A549 (cell line): ENCODE measurements around the gene CMC2. TPM values are rescaled to one million over a fixed set of nuclear protein-coding genes. Genes with fewer than 3 reads are reported as not detected.

Source experiments
- ATAC-seq, 2 experiments: fragments of 200-7000 bp in 1 of 2; fragments of >200 bp in 1 of 2; cut with Nextera tagmentation in 1 of 2; cut with Tn5 transposase in 1 of 2; 3 replicates each; pipeline versions ENCODE4 v1.8.0 to v1.9.1; 2018 to 2020; ENCODE audit warnings: mild to moderate bottlenecking in 1 of 2, moderate library complexity in 1 of 2
- CTCF ChIA-PET: fragments of 300-600 bp; sonication (Branson Sonifier 250); formaldehyde crosslinking; extraction: SDS; loops from one replicate; lab custom pipeline; 2021; ENCODE audit warnings: antibody characterized with exemption, inconsistent platforms; lab: Yijun Ruan, JAX
- POLR2A ChIA-PET: fragments of 350-600 bp; formaldehyde crosslinking; extraction: SDS; loops from one replicate; lab custom pipeline; 2021; ENCODE audit warnings: antibody characterized with exemption, inconsistent platforms; lab: Yijun Ruan, JAX
- DNase-seq, 2 experiments: peaks; one replicate each; pipeline versions ENCODE4 v3.0.0 to v3.0.0-alpha.2; 2011 to 2016; ENCODE audit warnings: low read depth in 1 of 2, low spot score in 1 of 2
- FAIRE-seq: peaks from 2 replicates; lab custom pipeline; 2011; peaks lifted over from hg19 to GRCh38; lab: Jason Lieb, UNC
- H3K27ac ChIP-seq, 2 experiments: fragments of >200 bp; sonication (Bioruptor Twin); formaldehyde crosslinking; 3 replicates each; pipeline ENCODE4 v1.5.1; 2016 to 2017
- H3K4me1 ChIP-seq: fragments of >200 bp; sonication (Bioruptor Twin); formaldehyde crosslinking; 3 replicates; pipeline ENCODE4 v1.6.1; 2016
- H3K4me2 ChIP-seq: fragments of >200 bp; sonication (Bioruptor Twin); formaldehyde crosslinking; 3 replicates; pipeline ENCODE4 v1.6.1; 2016
- H3K4me3 ChIP-seq: fragments of >200 bp; sonication (Bioruptor Twin); formaldehyde crosslinking; 3 replicates; pipeline ENCODE4 v1.5.1; 2016
- H3K9me3 ChIP-seq: fragments of >200 bp; sonication (Bioruptor Twin); formaldehyde crosslinking; 3 replicates; pipeline ENCODE4 v1.6.1; 2016
- ATOH8 ChIP-seq: fragments of 250-450 bp; sonication (Bioruptor Pico); IDR thresholded peaks from 2 replicates; pipeline ENCODE4 v1.5.0; 2020; ENCODE audit warnings: low read depth, mild to moderate bottlenecking, moderate library complexity
- BCL3 ChIP-seq: fragments of >200 bp; sonication (Bioruptor Twin); formaldehyde crosslinking; IDR thresholded peaks from 3 replicates; pipeline ENCODE4 v1.6.1; 2016
- CBX8 ChIP-seq: fragments of 200-600 bp; sonication (generic); IDR thresholded peaks from 2 replicates; pipeline ENCODE4 v1.6.1; 2016
- CEBPB ChIP-seq, 2 experiments: fragments of >200 bp in 1 of 2; sonication (Bioruptor Twin) in 1 of 2; formaldehyde crosslinking in 1 of 2; IDR thresholded peaks; 2 replicates each; pipeline ENCODE4 v1.6.1; 2012 to 2016
- CHD2 ChIP-seq: fragments of 150-350 bp; IDR thresholded peaks from 2 replicates; pipeline ENCODE4 v1.6.1; 2014; ENCODE audit warnings: low read length; ENCODE audit not compliant: partially characterized antibody
- CHD4 ChIP-seq: fragments of 200-600 bp; sonication (generic); IDR thresholded peaks from 2 replicates; pipeline ENCODE4 v1.6.1; 2016; ENCODE audit warnings: antibody characterized with exemption, mild to moderate bottlenecking, borderline replicate concordance
- EHF ChIP-seq: fragments of 250-450 bp; sonication (Bioruptor Pico); IDR thresholded peaks from 2 replicates; pipeline ENCODE4 v1.5.0; 2020; ENCODE audit warnings: mild to moderate bottlenecking
- FOSB ChIP-seq: fragments of 250-450 bp; sonication (Bioruptor Pico); IDR thresholded peaks from 2 replicates; pipeline ENCODE4 v1.5.0; 2020; ENCODE audit warnings: mild to moderate bottlenecking, moderate library complexity
- FOSL2 ChIP-seq, 2 experiments: fragments of 450-650 bp in 1 of 2; fragments of >200 bp in 1 of 2; sonication (Bioruptor Twin) in 1 of 2; formaldehyde crosslinking; IDR thresholded peaks; 2 replicates each; pipeline versions ENCODE4 v1.5.0 to v1.6.1; 2016 to 2020; ENCODE audit warnings: mild to moderate bottlenecking in 1 of 2, moderate library complexity in 1 of 2
- GATA3 ChIP-seq: IDR thresholded peaks from 2 replicates; pipeline ENCODE4 v1.6.1; 2012; ENCODE audit warnings: borderline replicate concordance
- HDAC2 ChIP-seq: fragments of 200-600 bp; sonication (generic); IDR thresholded peaks from 2 replicates; pipeline ENCODE4 v1.6.1; 2016
- HES2 ChIP-seq: fragments of >200 bp; sonication (Bioruptor Twin); formaldehyde crosslinking; IDR thresholded peaks from 2 replicates; pipeline ENCODE4 v1.6.1; 2016
- HEYL ChIP-seq: fragments of 250-450 bp; sonication (Bioruptor Pico); IDR thresholded peaks from 2 replicates; pipeline ENCODE4 v1.8.0; 2021; ENCODE audit warnings: mild to moderate bottlenecking, moderate library complexity
- HOXA7 ChIP-seq: fragments of 250-450 bp; sonication (Bioruptor Pico); IDR thresholded peaks from 2 replicates; pipeline ENCODE4 v1.5.0; 2020; ENCODE audit warnings: mild to moderate bottlenecking, moderate library complexity
- KDM5A ChIP-seq: fragments of 200-600 bp; sonication (generic); IDR thresholded peaks from 2 replicates; pipeline ENCODE4 v1.6.1; 2016; ENCODE audit warnings: antibody characterized with exemption, mild to moderate bottlenecking
- MAX ChIP-seq: IDR thresholded peaks from 2 replicates; pipeline ENCODE4 v1.6.1; 2012
- NPAS2 ChIP-seq: fragments of 250-450 bp; sonication (Bioruptor Pico); IDR thresholded peaks from 2 replicates; pipeline ENCODE4 v1.8.0; 2022; ENCODE audit warnings: mild to moderate bottlenecking, moderate library complexity, borderline replicate concordance
- NR3C1 ChIP-seq: fragments of >200 bp; sonication (Bioruptor Twin); formaldehyde crosslinking; IDR thresholded peaks from 3 replicates; pipeline ENCODE4 v1.6.1; 2017
- PHF8 ChIP-seq: fragments of 200-600 bp; sonication (generic); IDR thresholded peaks from 2 replicates; pipeline ENCODE4 v1.6.1; 2016; ENCODE audit warnings: low read depth, mild to moderate bottlenecking, antibody characterized with exemption, moderate library complexity, borderline replicate concordance
- RNF2 ChIP-seq: fragments of 200-600 bp; sonication (generic); IDR thresholded peaks from 2 replicates; pipeline ENCODE4 v1.6.1; 2016; ENCODE audit warnings: low read depth, mild to moderate bottlenecking, antibody characterized with exemption, moderate library complexity, borderline replicate concordance
- TFCP2L1 ChIP-seq: fragments of 250-450 bp; sonication (Bioruptor Pico); IDR thresholded peaks from 2 replicates; pipeline ENCODE4 v1.5.0; 2021; ENCODE audit warnings: mild to moderate bottlenecking
- TP53 ChIP-seq: fragments of 250-450 bp; sonication (Bioruptor Pico); IDR thresholded peaks from 2 replicates; pipeline ENCODE4 v1.5.0; 2021; ENCODE audit warnings: mild to moderate bottlenecking, moderate library complexity
- ZC3H11A ChIP-seq: fragments of 450-650 bp; IDR thresholded peaks from 2 replicates; pipeline ENCODE4 v1.6.1; 2014; ENCODE audit warnings: antibody characterized with exemption, mild to moderate bottlenecking
- ZFP36 ChIP-seq: fragments of 450-650 bp; IDR thresholded peaks from 2 replicates; pipeline ENCODE4 v1.6.1; 2014; ENCODE audit warnings: borderline replicate concordance; ENCODE audit not compliant: partially characterized antibody
- ZSCAN20 ChIP-seq: fragments of 250-450 bp; sonication (Bioruptor Pico); IDR thresholded peaks from 2 replicates; pipeline ENCODE4 v1.8.0; 2022; ENCODE audit warnings: mild to moderate bottlenecking, moderate library complexity
- WGBS: methylation state at CpG from one replicate; pipeline ENCODE4 v1.1.6; 2017; ENCODE audit errors: missing lambda C conversion rate; 5-methylcytosine and 5-hydroxymethylcytosine counted together
- polyA plus RNA-seq, 4 experiments: library from polyadenylated mRNA; depleted of rRNA in 3 of 4; stranded (reverse); fragments of >200 nt; fragmentation: RNase III in 1 of 4; extraction: RNeasy Plus Mini Kit Qiagen cat#74134 plus additional on column Dnase treatment in 1 of 4; gene quantifications; 2 replicates in 3 of 4; 3 replicates in 1 of 4; pipeline ENCODE4 v1.2.3, GENCODE V29; 2011 to 2017

CMC2 gene
- polyA plus RNA-seq, 2 of the 4 experiments (the other 2 are of a cell fraction) = 143 to 207 TPM

- H3K27ac ChIP-seq = no peak overlapping the region
- no peak overlapping the region for H3K4me2 ChIP-seq
- no peaks in the 10 kb centered on the region for H3K9me3 ChIP-seq
- POLR2A ChIA-PET = no interaction called here
- H3K4me3 ChIP-seq = no peak overlapping the region
- H3K4me1 ChIP-seq = peaks cover 20% of the 10 kb centered on the region
- no peak for FAIRE-seq
- TF ChIP-seq RNF2 = no peak
- no peak for TF ChIP-seq ATOH8 (CRISPR knock-in tag)
- TF ChIP-seq HOXA7 = no peak
- no peak for TF ChIP-seq NPAS2 (CRISPR knock-in tag)
- TF ChIP-seq PHF8 = no peak
- TF ChIP-seq KDM5A = no peak
- TF ChIP-seq CEBPB (IDR thresholded peaks at IDR 0.05) = no peak
- CTCF ChIA-PET = interaction anchor here (0.7 to 1.5 kb wide), 4 partner anchors 12 to 33 kb away, joined by 3 to 5 read pairs (median 3); no protein-coding TSS in a partner anchor
- DNase-seq = no peak
- no peak for ATAC-seq
- WGBS = 84% methylated on average over 2 of the region's 2 CpGs
Measured at GRCh38 chr16:80971819-80972218, 34.9 kb downstream of the CMC2 start.

- FAIRE-seq = no peak
- CTCF ChIA-PET = no interaction called here
- Histone ChIP-seq H3K4me3 (no peak overlapping the region), H3K9me3 (no peaks in the 10 kb centered on the region), H3K4me1 (peaks cover 20% of the 10 kb centered on the region), H3K27ac (peak overlapping the region; percentile 21 to 61; a peak in 5 of 6 replicates), H3K4me2 (peak overlapping the region; percentile 57)
- no peak for DNase-seq
- TF ChIP-seq TP53 (CRISPR knock-in tag) (no peak), GATA3 (no peak)
- 79% methylated on average over 3 of the region's 3 CpGs for WGBS
- peak; percentile 54 to 55; a peak in 5 of 6 replicates for ATAC-seq
- POLR2A ChIA-PET = no interaction called here
Measured at GRCh38 chr16:80969114-80969484, 37.6 kb downstream of the CMC2 start.

- Histone ChIP-seq H3K4me2 (peak overlapping the region; percentile 57), H3K27ac (peak overlapping the region; percentile 10 to 61; a peak in 4 of 6 replicates), H3K4me1 (peaks cover 20% of the 10 kb centered on the region), H3K4me3 (no peak overlapping the region), H3K9me3 (no peaks in the 10 kb centered on the region)
- ChIA-PET CTCF (interaction anchor here (1.2 kb wide), 1 partner anchor 36 kb away, joined by 4 read pairs; no protein-coding TSS in a partner anchor), POLR2A (no interaction called here)
- TF ChIP-seq ZC3H11A (no peak), FOSL2 (IDR thresholded peaks at IDR 0.05) (no peak), FOSL2 (CRISPR knock-in tag; IDR thresholded peaks at IDR 0.05) (peak; percentile 58)
- no peak for FAIRE-seq
- ATAC-seq = peak; percentile 90
- WGBS = 67% methylated on average over 4 of the region's 4 CpGs
- peak; percentile 20 to 66 for DNase-seq
Measured at GRCh38 chr16:80968386-80969113, 38.1 kb downstream of the CMC2 start.

GRCh38 chr16:80966617-80967016, 40.1 kb downstream of the CMC2 start:
- ATAC-seq (no peak), FAIRE-seq (no peak), DNase-seq (no peak)
- Histone ChIP-seq H3K4me2 (no peak overlapping the region), H3K27ac (no peak overlapping the region), H3K9me3 (no peaks in the 10 kb centered on the region), H3K4me1 (peaks cover 20% of the 10 kb centered on the region), H3K4me3 (no peak overlapping the region)
- WGBS = 78% methylated on average over 4 of the region's 4 CpGs
- no peak for TF ChIP-seq CHD4
- no peak for TF ChIP-seq NR3C1
- no peak for TF ChIP-seq EHF (CRISPR knock-in tag)
- no peak for TF ChIP-seq CHD2
- CTCF ChIA-PET = interaction anchor here (1.1 kb wide), 1 partner anchor 9 kb away, joined by 3 read pairs; no protein-coding TSS in a partner anchor
- POLR2A ChIA-PET = no interaction called here

GRCh38 chr16:80964351-80964750, 42.3 kb downstream of the CMC2 start:
- no peak overlapping the region for H3K4me3 ChIP-seq
- H3K9me3 ChIP-seq = peaks cover 9% of the 10 kb centered on the region; the same call in 1 of the 3 replicates
- H3K4me2 ChIP-seq = no peak overlapping the region
- FAIRE-seq (no peak), ATAC-seq (no peak), DNase-seq (no peak)
- WGBS = 75% methylated on average over 2 of the region's 2 CpGs
- peaks cover 13% of the 10 kb centered on the region for H3K4me1 ChIP-seq
- H3K27ac ChIP-seq = no peak overlapping the region
- ChIA-PET POLR2A (no interaction called here), CTCF (interaction anchor here (1.1 kb wide), 1 partner anchor 10 kb away, joined by 4 read pairs; no protein-coding TSS in a partner anchor)
- TF ChIP-seq FOSL2 (IDR thresholded peaks at IDR 0.05) (no peak), FOSL2 (CRISPR knock-in tag; IDR thresholded peaks at IDR 0.05) (no peak), CHD2 (no peak), HDAC2 (no peak), CBX8 (no peak), FOSB (CRISPR knock-in tag) (no peak), ZFP36 (no peak), HES2 (no peak), HOXA7 (no peak), BCL3 (no peak), RNF2 (no peak), ZSCAN20 (CRISPR knock-in tag) (no peak), NR3C1 (no peak), KDM5A (no peak), HEYL (CRISPR knock-in tag) (no peak), MAX (no peak), TFCP2L1 (CRISPR knock-in tag) (no peak)
